ENCODE data around the gene AKR1C4.

The AKR1C4 gene

DNA sequence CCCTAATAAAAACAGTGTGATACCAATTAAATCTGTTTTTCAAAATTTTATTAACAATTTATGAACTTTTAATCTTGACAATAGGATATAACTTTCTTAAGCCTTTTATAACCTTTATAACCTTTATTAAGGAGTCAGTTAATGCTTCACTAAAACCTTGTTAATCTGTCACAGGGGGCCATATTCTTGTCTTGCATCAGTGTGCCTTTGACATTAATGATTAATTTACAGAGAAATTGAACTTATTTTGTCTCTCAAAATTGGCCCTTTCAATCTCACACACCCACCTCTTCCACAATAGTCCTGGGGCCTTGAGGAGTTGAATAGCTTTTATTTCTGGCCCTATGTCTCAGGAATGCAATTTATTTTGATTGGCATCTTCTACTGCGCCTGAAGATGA, 68.5 kb downstream of the AKR1C4 start:
- DNase-seq (ENCODE audit: low read depth in 3 of 3, low spot score in 1 of 3), result no peak

DNA sequence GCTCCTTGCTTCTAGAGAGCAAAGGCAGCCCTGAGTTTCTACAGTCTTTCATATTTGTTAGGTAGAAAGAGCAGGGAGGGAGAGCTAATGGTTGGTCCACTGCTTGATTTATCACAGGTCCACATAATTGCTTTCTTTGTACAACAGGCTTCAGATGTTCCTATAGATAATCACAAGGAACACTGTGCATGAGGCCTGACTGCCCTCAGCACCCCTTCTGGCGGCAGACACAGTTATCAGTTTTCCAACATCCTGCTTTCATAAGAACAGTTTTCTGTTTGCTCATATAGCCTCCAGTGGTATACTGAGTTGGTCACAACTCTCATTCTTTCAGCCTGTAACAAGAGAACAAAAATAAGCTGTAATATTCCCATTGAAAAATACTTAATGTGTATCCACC, 69.7 kb downstream of the AKR1C4 start:
- no peak for DNase-seq (ENCODE audit: low read depth in 3 of 3, low spot score in 1 of 3)

DNA sequence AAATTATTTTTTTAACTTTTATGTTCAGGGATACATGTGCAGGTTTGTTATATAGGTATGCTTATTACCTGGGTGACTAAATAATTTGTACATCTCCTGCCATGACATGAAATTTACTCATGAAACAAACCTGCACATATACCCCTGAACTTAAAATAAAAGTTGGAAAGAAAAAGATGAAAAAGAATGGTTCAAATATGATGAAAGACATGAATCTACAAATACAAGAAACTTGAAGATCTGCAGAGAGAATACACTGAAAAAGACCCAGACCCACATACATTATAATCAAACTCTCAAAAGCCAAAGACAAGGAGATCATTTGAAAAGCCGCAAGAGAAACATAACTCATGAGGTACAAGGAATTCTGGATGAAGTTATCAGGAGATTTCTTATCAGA, 70.2 kb downstream of the AKR1C4 start:
- DNase-seq (ENCODE audit: low read depth in 3 of 3, low spot score in 1 of 3), result no peak

DNA sequence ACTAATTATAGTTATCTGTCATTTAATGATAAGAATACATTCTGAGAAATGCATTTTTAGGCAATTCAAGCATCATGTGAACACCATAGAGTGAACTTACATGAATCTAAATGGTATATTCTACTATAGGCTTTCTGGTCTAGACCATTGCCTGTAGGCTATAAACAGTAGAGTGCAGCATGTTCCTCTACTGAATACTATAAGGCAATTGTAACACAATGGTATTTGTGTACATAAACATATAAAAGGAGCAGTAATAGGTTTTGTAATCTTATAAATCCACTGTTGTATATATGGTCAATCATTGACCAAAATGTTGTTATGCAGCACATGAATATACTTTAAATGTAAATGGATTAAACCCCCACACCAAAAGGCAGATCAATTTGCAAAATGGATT, 71.6 kb downstream of the AKR1C4 start:
- DNase-seq (ENCODE audit: low read depth in 3 of 3, low spot score in 1 of 3), result no peak
